H1 (cell line): ENCODE results near the gene NRROS.

Source experiments
- CEBPB ChIP-seq: IDR thresholded peaks from 2 replicates; pipeline ENCODE4 v1.6.1; 2012; ENCODE audit warnings: low read depth, low read length
- POLR2A ChIP-seq, 2 experiments: IDR thresholded peaks; 1 replicate in 1 of 2; 2 replicates in 1 of 2; pipeline ENCODE4 v1.6.1; 2011; ENCODE audit warnings: low read depth in 2 of 2, low read length in 2 of 2, mild to moderate bottlenecking in 2 of 2; ENCODE audit errors: control extremely low read depth in 1 of 2
- POLR2AphosphoS5 ChIP-seq: IDR thresholded peaks from 2 replicates; pipeline ENCODE4 v1.6.1; 2011; ENCODE audit warnings: low read depth, low read length
- YY1 ChIP-seq: IDR thresholded peaks from 2 replicates; pipeline ENCODE4 v1.6.1; 2011; ENCODE audit warnings: low read depth, mild to moderate bottlenecking, low read length
- TF ChIP-seq, protein P1 (sequence below), 3 experiments: IDR thresholded peaks; 1 replicate in 2 of 3; 2 replicates in 1 of 3; pipeline versions ENCODE4 v1.5.1 to v1.6.1; 2011; ENCODE audit warnings: low read length in 3 of 3, mild to moderate bottlenecking in 3 of 3, inconsistent platforms in 2 of 3, low read depth in 1 of 3, moderate library complexity in 1 of 3; ENCODE audit not compliant: insufficient read depth in 1 of 3; ENCODE audit errors: control extremely low read depth in 1 of 3

GRCh38 chr3:196677353-196677752 lies 37.9 kb downstream of the NRROS start:
- TF ChIP-seq POLR2A (IDR thresholded peaks at IDR 0.05; ENCODE audit: control extremely low read depth in 1 of 2, low read depth in 2 of 2, low read length in 2 of 2) (no peak), CEBPB (no peak), POLR2AphosphoS5 (no peak), YY1 (no peak)
- TF ChIP-seq, protein P1, sequence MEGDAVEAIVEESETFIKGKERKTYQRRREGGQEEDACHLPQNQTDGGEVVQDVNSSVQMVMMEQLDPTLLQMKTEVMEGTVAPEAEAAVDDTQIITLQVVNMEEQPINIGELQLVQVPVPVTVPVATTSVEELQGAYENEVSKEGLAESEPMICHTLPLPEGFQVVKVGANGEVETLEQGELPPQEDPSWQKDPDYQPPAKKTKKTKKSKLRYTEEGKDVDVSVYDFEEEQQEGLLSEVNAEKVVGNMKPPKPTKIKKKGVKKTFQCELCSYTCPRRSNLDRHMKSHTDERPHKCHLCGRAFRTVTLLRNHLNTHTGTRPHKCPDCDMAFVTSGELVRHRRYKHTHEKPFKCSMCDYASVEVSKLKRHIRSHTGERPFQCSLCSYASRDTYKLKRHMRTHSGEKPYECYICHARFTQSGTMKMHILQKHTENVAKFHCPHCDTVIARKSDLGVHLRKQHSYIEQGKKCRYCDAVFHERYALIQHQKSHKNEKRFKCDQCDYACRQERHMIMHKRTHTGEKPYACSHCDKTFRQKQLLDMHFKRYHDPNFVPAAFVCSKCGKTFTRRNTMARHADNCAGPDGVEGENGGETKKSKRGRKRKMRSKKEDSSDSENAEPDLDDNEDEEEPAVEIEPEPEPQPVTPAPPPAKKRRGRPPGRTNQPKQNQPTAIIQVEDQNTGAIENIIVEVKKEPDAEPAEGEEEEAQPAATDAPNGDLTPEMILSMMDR (IDR thresholded peaks at IDR 0.05; ENCODE audit: control extremely low read depth in 1 of 3, insufficient read depth in 1 of 3, low read depth in 1 of 3, low read length in 3 of 3) = no peak
